Muscle layer of colon (tissue), 2 donors: Measurements from ENCODE around the gene ACSF2.

Source experiments
- H3K27ac ChIP-seq: one replicate; pipeline ENCODE4 v1.7.0; 2013; ENCODE audit warnings: low read depth, mild to moderate bottlenecking, low read length, moderate library complexity
- H3K27me3 ChIP-seq, 2 donors: one replicate each; pipeline ENCODE4 v1.7.0; 2013; ENCODE audit warnings: low read length in 2 of 2, mild to moderate bottlenecking in 2 of 2; ENCODE audit not compliant: insufficient read depth in 2 of 2, control insufficient read depth in 1 of 2
- H3K36me3 ChIP-seq: one replicate; pipeline ENCODE4 v1.7.0; 2013; ENCODE audit warnings: mild to moderate bottlenecking, low read length; ENCODE audit not compliant: insufficient read depth
- H3K4me1 ChIP-seq: one replicate; pipeline ENCODE4 v1.7.0; 2013; ENCODE audit warnings: mild to moderate bottlenecking, low read length; ENCODE audit not compliant: insufficient read depth
- H3K4me3 ChIP-seq, 2 donors: one replicate each; pipeline ENCODE4 v1.7.0; 2013; ENCODE audit warnings: low read length in 2 of 2, low read depth in 1 of 2, mild to moderate bottlenecking in 1 of 2, moderate library complexity in 1 of 2
- H3K9ac ChIP-seq: one replicate; pipeline ENCODE4 v1.7.0; 2013; ENCODE audit warnings: low read length
- H3K9me3 ChIP-seq: one replicate; pipeline ENCODE4 v1.7.0; 2013; ENCODE audit warnings: mild to moderate bottlenecking, low read length
- donor health status: abdominal sarcoma.
- donor health status: Adenocarcinoma of cecum.

Gene ACSF2

GRCh38 chr17:50499721-50500120 is 73.7 kb downstream of the ACSF2 start:
- Histone ChIP-seq H3K9me3 (no peaks in the 10 kb centered on the region), H3K4me1 (no peaks in the 10 kb centered on the region), H3K36me3 (no peaks in the 10 kb centered on the region), H3K27me3 (no peaks in the 10 kb centered on the region), H3K27ac (no peak overlapping the region), H3K9ac (no peak overlapping the region), H3K4me3 (no peak overlapping the region)

- H3K9me3 ChIP-seq: no peaks in the 10 kb centered on the region
- H3K4me1 ChIP-seq: no peaks in the 10 kb centered on the region
- no peak overlapping the region for H3K27ac ChIP-seq
- no peaks in the 10 kb centered on the region for H3K36me3 ChIP-seq
- no peak overlapping the region for H3K9ac ChIP-seq
- no peaks in the 10 kb centered on the region for H3K27me3 ChIP-seq
- no peak overlapping the region for H3K4me3 ChIP-seq
Measured at GRCh38 chr17:50501054-50501453, 75.0 kb downstream of the ACSF2 start.

GRCh38 chr17:50502301-50502990 is 76.4 kb downstream of the ACSF2 start:
- no peaks in the 10 kb centered on the region for H3K27me3 ChIP-seq
- no peaks in the 10 kb centered on the region for H3K9me3 ChIP-seq
- H3K27ac ChIP-seq: no peak overlapping the region
- H3K4me3 ChIP-seq: no peak overlapping the region
- no peak overlapping the region for H3K9ac ChIP-seq
- no peaks in the 10 kb centered on the region for H3K36me3 ChIP-seq
- H3K4me1 ChIP-seq: no peaks in the 10 kb centered on the region

- no peaks in the 10 kb centered on the region for H3K27me3 ChIP-seq
- no peak overlapping the region for H3K9ac ChIP-seq
- no peaks in the 10 kb centered on the region for H3K9me3 ChIP-seq
- H3K27ac ChIP-seq: no peak overlapping the region
- H3K4me1 ChIP-seq: peaks cover 8% of the 10 kb centered on the region
- no peak overlapping the region for H3K4me3 ChIP-seq
- no peaks in the 10 kb centered on the region for H3K36me3 ChIP-seq
Measured at GRCh38 chr17:50505591-50506130, 79.6 kb downstream of the ACSF2 start.

GRCh38 chr17:50506298-50506697 is 80.3 kb downstream of the ACSF2 start:
- no peaks in the 10 kb centered on the region for H3K9me3 ChIP-seq
- no peaks in the 10 kb centered on the region for H3K27me3 ChIP-seq
- no peak overlapping the region for H3K9ac ChIP-seq
- no peaks in the 10 kb centered on the region for H3K36me3 ChIP-seq
- no peak overlapping the region for H3K4me3 ChIP-seq
- H3K27ac ChIP-seq: no peak overlapping the region
- peaks cover 8% of the 10 kb centered on the region for H3K4me1 ChIP-seq

- Histone ChIP-seq H3K27me3 (no peaks in the 10 kb centered on the region), H3K4me1 (peaks cover 8% of the 10 kb centered on the region), H3K9me3 (no peaks in the 10 kb centered on the region), H3K27ac (peak within 1 kb of the TSS; percentile 74), H3K9ac (peak within 1 kb of the TSS; percentile 54), H3K36me3 (no peaks in the 10 kb centered on the region), H3K4me3 (peak within 1 kb of the TSS; percentile 68 to 73)
Measured at GRCh38 chr17:50507871-50508572, 82.0 kb downstream of the ACSF2 start, which contains the start of gene MYCBPAP. MYCBPAP (plus strand) TSS chr17:50508439; CDS start chr17:50508675, 236 bp downstream.

GRCh38 chr17:50508573-50509460 is 82.8 kb downstream of the ACSF2 start:
- Histone ChIP-seq H3K4me3 (peak overlapping the region; percentile 68 to 73), H3K4me1 (peaks cover 8% of the 10 kb centered on the region), H3K9me3 (no peaks in the 10 kb centered on the region), H3K27me3 (no peaks in the 10 kb centered on the region), H3K9ac (peak overlapping the region; percentile 54), H3K27ac (peak overlapping the region; percentile 74), H3K36me3 (no peaks in the 10 kb centered on the region)

GRCh38 chr17:50511058-50511457 is 85.0 kb downstream of the ACSF2 start:
- Histone ChIP-seq H3K4me3 (no peak overlapping the region), H3K36me3 (no peaks in the 10 kb centered on the region), H3K9me3 (no peaks in the 10 kb centered on the region), H3K9ac (no peak overlapping the region), H3K27ac (no peak overlapping the region), H3K4me1 (peaks cover 16% of the 10 kb centered on the region), H3K27me3 (no peaks in the 10 kb centered on the region)

- H3K4me3 ChIP-seq: no peak overlapping the region
Measured at GRCh38 chr17:50513495-50513894, 87.5 kb downstream of the ACSF2 start.

GRCh38 chr17:50514388-50514787 is 88.4 kb downstream of the ACSF2 start:
- Histone ChIP-seq H3K27ac (no peak overlapping the region), H3K4me1 (peaks cover 7% of the 10 kb centered on the region), H3K27me3 (no peaks in the 10 kb centered on the region), H3K36me3 (no peaks in the 10 kb centered on the region), H3K4me3 (no peak overlapping the region), H3K9ac (no peak overlapping the region), H3K9me3 (no peaks in the 10 kb centered on the region)

More at GRCh38 chr17:50513495-50513894, 87.5 kb downstream of the ACSF2 start:
- Histone ChIP-seq H3K9me3 (no peaks in the 10 kb centered on the region), H3K27ac (no peak overlapping the region), H3K9ac (no peak overlapping the region), H3K4me1 (peaks cover 16% of the 10 kb centered on the region), H3K27me3 (no peaks in the 10 kb centered on the region), H3K36me3 (no peaks in the 10 kb centered on the region)
